ENCODE measurements around the gene SPG21. TPM values are rescaled to one million over a fixed set of nuclear protein-coding genes. Genes with fewer than 3 reads are reported as not detected.
A peak's percentile ranks its signal among the peaks of the same experiment; 100 is the strongest.
"Not testable (repeated sequence)": the region's sequence is repeated elsewhere in the genome, so short reads cannot be mapped to it uniquely, and the experiment has no call there.

Gene SPG21, protein sequence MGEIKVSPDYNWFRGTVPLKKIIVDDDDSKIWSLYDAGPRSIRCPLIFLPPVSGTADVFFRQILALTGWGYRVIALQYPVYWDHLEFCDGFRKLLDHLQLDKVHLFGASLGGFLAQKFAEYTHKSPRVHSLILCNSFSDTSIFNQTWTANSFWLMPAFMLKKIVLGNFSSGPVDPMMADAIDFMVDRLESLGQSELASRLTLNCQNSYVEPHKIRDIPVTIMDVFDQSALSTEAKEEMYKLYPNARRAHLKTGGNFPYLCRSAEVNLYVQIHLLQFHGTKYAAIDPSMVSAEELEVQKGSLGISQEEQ
- polyA plus RNA-seq (2013, experiment 1 of 2; ENCODE audit: insufficient read length): 91.2 TPM
- polyA plus RNA-seq (2013, experiment 2 of 2; ENCODE audit: insufficient read length): 92.2 TPM

DNA sequence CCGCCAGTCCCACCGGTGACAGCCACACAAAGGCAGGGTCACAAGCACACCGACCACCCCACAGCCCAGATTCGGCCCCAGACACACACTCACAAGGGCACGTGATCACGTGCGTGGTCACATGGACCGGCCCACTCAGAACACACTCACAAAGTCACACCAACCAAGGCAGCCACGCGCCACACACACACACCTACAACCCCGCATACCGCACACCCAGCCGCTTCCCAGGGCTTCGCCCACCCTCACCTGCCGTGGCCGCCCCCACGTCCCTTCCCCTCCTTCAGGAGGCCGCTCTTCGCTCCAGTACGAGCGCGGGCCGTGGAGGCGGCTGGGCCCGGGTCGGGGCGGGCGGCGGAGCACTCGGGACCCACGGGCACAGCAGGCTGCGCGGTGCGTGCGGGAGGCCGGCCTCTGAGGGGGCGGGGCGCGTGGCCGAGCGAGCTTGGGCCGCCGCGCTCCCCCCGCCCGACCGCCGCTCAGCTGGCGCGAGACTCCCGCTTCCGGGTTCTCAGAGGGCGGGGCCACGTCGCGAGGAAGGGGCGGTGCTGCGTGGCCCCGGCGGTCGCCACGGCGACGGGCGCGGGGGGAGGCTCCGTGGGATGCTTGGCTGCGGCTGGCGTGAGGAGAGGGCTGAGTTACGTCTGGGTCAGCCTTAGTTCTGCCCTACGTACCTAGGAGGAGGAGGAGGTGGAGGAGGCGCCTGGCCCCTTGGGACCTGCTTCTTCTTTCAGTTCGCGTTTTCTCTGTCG is at the start of gene SPG21:
Gene SPG21, minus strand, starts transcription at position 499 of the 752 bp plus-strand sequence. CDS start 6,345 bp downstream, outside the sequence.
- peak; percentile 94 for DNase-seq

DNA sequence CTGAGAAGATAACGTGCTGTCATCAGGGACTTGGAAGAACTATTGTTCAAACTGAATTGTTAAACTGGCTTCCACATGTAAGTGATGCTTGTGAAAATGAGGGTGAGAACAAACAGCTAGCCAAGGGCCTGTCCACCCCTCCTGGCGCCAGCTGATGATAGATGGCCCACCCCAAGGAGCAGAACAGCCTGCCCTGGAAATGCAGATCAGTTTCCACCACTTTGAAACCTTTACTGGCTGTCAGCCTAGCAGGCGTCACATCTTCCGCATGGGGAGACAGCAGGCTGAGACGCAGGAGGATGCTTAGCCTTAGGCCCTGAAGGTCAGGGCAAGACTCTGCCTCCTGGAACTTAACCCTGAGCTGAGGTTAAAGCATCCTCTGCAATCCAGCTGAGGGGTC is 49.1 kb upstream of the SPG21 start:
- DNase-seq: no peak

DNA sequence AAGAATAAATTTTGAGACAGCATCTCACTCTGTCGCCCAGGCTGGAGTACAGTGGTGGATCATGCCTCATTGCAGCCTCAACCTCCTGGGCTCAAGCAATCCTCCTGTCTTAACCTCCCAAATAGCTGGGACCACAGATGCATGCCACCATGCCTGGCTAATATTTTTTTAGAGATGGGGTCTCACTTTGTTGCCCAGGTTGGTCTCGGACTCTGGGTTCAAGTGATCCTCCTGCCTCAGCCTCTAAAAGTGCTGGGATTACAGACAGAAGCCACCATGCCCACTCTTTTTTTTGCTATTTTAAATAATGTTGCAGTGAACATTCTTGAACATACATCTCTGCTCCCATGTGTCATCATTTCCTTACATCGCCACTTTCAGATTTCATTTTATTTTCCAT is 48.7 kb upstream of the SPG21 start:
- DNase-seq: no peak

DNA sequence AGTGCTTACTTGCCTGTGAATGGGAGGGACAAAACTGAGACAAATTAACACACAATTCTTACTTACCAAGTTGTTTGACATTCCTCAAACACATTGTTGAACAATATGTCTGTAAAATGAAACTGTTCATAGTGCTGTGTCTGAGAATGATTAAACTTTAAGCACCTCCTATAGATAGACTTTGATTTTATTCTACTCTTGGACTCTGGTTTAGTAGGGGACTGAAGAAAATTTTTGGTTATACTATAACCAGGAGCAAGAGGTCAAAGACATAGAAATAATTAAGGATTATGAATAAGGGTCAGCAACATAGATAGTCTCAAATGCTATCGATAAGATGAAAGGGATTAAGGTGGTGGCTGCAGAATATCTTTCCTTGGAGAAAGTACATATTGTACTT is 47.6 kb upstream of the SPG21 start:
- DNase-seq: no peak

DNA sequence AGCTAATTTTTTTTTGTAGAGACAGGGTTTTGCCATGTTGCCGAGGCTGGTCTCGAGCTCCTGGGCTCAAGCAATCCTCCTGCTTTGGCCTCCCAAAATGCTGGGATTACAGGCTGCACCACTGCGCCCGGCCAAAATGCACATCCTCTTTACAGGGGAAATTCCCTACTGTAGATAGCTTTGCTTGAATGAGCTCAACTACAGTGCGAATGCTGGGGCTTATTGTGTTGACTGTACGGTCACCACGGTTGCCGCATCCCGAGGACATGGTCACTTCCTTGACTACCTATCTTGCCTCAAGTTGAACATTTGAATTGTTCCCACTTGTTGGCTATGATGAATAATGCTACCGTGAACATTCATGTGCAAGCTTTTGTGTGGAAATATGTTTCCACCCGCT is 45.0 kb upstream of the SPG21 start:
- DNase-seq: no peak

DNA sequence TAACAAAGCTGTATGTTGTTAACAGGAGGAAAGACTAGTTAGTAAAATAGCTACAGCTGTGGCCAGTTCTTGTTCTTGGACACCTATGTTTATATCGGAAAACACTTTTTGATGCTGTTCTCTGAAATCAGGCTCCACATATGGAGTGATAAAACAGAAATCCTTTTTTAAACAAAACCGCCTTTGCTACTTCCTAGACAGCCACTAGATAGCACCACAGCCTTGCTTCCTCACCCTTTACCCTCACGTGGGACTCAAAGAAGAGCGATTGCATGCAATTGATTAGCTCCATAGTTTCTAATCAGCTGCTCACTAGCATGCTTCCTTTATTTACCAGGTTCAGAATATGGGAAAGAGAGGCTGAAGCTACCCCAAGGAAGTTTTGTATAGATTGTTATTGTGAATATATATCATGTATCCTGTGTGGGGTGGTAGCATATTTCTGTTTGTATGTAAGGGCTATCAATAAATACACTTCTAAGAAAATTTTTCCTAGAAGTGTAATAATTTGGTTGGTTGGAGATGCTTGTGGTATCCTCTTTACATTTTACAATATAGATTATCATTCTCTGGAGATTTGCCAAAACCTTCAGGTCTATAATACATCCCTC is 44.0 kb upstream of the SPG21 start:
- DNase-seq: peak; percentile 48

DNA sequence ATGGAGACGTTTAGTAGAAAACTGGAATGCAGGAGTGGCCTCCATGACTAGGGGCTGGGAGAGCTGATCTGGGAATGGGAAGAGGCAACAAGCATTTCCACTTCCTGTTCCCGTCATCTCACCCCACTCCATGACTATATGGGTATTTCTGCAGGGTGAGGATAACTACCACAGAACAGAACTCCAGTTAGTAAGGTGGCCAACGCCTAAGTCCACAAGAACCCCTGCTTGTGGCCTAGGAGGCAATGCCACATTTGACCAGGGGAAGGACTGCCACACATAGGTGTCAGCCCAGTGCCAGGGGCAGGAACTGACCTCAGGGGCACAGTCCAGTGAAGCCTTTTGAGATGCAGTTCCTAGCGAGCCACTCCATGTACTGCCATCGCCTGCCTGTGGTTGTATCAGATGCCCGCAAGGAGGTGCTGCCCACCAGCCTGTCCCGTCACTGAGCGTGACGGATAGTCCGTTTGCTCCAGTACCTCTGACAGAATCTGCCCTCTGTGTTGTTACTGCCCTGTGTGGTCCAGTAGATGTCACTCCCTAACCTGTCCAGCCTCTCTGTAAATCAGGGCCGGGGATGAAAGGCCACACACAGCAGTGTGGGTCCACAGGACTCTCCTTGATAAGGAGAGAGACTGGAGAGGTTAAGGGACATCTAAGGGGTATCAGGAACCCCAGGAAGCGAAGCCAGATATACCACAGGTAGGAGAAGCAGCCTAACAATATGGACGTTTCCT is 43.3 kb upstream of the SPG21 start:
- DNase-seq: peak; percentile 49

DNA sequence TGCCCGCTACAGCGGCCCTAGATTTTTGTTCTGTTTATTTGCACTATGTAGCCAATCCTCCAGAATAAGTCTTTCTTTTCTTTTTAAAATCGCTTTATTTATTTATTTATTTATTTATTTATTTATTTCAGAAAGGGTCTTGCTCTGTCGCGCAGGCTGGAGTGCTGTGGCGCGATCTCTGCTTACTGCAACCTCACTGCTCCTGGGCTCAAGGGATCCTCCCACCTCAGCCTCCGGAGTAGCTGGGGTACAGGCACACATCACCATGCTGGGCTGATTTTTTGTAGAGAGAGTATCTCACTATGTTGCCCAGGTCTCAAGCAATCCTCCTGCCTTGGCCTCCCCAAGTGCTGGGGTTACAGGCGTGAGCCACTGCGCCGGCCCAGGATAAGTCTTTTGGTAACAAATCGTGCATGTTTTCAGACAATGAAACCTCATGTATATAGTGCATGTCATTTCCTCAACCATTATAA is 40.1 kb upstream of the SPG21 start:
- DNase-seq: no peak

DNA sequence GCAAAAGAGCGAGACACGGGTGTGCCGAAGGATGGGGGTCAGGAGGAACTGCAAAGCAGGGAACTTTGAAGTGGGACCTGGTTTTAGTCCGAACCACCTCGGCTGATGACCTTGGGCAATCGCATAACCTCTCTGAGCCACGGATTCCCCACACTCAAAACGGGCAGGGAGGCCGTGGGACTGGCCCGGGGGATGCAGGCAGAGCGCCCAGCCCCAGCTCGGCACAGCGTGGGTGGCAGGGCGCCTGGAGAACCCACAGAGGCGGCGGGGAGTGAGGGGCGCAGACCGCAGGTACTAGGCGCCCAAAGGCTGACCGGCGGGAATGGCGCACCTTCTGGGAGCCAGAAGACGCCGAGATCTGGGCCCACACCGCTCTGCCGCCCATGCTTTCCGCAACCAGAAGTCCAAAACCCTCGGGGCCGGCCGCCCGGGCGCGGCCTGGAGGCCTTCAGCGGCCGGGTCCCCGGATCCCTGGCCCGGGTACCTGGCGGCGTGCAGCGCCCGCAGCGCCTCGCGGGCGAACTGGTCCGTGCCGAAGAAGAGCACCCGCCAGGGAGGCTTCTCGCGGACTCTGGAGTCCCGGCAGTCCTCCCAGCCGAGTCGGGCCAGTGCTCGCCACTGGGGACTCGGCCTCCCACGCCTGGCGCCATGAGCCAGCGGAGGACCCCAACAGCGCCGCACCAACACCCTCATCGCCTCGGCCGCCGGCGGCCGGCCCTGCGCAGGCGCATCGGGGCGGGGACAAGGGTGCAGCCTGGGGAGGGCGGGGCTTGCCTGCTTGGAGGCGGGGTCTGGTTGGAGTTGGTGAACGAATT is 39.4 kb upstream of the SPG21 start, which contains the start of gene MTFMT:
Gene MTFMT, minus strand, starts transcription at position 719 of the 815 bp plus-strand sequence. Its CDS starts 26 bp downstream, at position 693.
- peak; percentile 80 for DNase-seq

DNA sequence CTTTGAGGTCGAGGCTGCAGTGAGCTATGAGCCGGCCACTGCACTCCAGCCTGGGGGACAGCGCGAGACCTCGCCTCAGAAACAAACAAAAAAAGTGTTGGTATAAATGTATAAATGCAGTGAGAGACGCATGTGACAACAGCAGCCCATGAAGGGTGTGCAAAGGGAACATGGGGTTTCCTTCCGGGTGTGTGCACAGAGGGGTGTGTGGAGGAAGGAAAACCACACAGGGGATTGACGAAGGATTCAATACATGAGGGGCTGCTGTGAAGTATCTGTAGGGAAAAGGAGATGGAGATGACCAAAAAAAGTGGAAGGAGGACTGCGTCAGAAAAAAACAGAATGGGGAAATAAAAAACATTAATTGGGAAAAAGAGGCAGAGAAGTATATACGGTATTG is 38.6 kb upstream of the SPG21 start:
- DNase-seq: no peak

DNA sequence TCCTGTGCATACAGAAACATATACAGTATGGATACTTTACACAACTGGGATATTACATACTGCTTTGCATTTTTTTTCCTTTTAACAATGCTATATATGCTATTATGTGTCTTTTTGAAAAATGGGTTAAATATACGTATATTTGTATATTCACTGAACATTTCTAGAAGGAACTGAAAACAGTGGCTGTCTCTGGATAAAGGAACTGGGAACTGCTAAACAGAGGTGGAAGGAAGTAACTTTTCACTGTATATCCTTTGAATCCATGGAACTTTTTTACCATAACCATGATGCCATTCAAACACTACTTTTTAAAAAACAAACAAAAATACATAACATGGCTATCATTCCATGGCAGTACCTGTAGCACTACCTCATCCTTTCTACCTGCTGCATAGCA is 37.9 kb upstream of the SPG21 start:
- no peak for DNase-seq

DNA sequence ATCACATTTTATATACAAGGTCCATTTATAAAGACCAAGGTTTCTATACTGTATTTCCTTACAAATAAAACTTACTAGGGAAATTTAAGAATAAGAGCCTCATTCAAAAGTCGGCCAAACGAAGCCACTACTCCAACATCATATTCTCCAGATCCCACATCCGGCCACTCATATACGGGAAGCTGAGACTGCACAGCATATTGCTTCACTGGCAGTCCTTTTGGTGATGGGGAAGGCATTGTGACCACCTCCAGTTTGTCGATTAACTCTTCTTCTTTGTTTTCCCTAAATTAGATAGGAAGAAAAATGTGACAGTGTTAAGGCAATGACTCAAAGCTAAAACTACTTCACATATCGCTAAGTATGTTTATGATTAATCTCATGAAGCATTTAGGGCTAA is 37.0 kb upstream of the SPG21 start:
- no peak for DNase-seq

DNA sequence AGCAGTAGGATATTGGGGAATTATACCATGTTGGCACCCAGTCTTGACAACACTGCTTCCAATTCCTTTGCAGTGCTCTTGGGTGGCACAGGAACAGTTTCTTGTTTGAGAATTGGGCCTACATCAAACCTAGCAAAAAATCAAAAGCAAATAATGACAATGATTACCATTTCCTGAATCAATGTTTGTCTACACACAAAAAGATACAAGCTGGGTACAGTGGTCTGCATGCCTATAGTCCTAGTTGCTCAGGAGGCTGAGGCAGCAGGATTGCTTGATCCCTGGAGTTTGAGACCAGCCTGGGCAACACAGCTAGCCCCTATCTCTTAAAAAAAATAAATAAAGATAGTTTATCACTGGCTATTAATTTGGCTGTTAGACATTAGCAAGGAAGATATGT is 31.8 kb upstream of the SPG21 start:
- DNase-seq: no peak

DNA sequence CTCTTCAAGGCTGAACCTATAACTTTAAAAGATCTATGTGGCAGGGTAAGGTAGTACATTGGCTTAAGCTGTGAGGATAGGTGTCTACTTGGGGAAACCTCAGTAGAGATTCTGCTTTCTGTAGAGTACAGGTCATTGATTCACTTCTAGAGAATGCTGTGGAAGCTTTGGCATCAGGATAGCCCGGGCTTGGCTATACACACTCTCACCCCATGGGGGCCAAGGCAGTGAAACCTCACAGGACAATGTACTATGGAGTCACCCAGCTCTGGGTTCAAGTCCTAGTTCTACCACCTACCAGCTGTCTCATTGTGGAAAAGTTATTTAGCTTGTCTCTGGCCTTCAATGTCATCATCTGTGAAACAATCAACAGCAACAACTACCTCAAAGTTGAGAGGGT is 30.7 kb upstream of the SPG21 start:
- no peak for DNase-seq

DNA sequence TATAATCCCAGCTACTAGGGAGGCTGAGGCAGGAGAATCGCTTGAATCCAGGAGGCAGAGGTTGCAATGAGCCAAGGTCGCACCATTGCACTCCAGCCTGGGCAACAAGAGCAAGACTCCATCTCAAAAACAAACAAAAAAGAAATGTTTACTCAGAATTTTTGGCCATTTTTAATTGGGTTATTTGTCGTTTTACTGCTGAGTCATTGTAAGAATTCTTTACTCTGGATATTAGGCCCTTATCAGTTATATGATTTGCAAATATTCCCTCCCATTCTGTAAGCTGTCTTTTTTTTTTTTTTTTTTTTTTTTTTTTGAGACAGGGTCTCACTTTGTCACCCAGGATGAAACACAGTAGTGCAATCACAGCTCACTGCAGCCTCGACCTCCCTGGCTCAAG is 21.5 kb upstream of the SPG21 start:
- not testable (repeated sequence) for DNase-seq

DNA sequence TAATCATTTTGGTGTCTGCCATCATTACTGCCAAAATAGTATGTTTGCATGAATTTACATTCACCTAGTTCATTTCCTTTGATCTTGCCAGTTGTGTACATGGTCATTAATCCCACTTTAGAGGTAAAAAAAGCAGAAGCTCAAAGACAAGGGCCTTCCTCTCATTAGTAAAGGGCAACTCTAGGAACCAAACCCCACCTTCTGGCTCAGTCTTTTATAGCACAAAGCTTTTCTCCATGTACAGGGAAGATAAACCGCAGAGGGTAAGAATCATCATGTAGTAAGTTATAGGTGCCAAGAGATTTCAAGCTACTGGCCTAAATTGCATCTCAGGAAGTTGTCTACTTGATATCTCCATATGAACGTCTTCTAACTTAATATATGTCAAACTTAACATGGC is 19.3 kb upstream of the SPG21 start:
- peak; percentile 18 for DNase-seq

DNA sequence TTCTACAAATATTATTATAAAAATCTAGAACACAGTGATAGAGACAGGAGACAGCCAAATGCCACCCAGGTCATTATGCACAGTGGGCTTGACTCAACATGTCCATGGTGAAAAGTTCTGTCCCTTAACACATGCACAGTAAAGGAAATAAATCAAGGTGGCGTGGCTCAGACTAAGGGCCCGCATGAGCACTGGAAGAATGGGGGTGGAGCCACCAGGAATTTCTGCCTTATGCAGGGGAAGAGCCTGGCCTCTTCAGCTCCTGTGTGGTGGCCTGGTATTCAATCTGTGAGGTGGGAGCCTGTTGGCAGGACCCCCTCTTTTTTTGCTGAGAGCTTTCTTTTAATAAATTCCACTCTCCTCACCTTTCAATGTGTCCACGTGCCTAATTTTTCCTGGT is 17.2 kb upstream of the SPG21 start:
- DNase-seq: no peak

DNA sequence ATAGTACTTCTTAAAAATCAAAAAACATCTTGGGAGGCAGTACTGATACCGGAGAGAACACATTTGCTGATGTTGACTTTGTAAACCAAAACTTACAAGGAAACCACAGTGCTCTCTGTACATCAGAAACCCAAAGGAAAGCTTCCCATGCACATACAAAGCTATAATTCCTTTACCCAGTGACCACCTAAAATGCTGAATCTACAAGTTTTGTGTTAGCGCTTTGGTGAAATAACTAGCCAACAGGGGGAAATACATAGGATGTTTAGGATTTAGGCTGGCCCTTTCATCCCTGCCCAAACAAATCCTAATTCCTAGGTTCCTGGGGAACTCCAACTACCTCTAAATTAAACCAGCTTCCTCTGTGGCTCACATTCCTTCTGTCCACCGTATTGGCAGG is 15.3 kb upstream of the SPG21 start:
- no peak for DNase-seq

DNA sequence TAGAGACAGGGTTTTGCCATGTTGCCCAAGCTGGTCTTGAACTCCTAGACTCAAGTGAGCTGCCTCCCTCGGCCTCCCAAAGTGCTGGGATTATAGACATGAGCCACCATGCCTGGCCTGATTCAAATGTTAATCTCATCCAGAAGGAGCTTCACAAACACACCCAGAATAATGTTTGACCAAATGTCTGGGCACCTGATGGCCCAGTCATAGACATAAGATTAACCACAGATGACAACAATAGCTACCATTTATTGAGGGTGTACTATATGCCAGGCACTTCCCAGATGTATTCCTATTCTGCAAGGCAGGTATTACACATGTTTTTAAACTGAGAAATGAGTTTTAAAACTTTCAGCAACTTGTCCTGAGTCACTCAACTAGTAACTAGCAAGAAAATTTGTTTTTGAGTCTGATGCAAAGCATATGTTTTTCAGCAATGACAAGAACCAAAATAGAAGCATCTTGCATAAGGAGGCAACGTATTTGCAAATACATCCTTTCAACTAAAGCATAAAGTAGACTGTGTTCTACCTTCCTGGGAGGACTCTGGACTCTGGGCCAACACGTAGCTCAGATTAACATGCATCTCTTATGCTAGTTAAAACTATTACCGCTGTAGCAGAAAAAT is 8.1 kb upstream of the SPG21 start:
- no peak for DNase-seq

DNA sequence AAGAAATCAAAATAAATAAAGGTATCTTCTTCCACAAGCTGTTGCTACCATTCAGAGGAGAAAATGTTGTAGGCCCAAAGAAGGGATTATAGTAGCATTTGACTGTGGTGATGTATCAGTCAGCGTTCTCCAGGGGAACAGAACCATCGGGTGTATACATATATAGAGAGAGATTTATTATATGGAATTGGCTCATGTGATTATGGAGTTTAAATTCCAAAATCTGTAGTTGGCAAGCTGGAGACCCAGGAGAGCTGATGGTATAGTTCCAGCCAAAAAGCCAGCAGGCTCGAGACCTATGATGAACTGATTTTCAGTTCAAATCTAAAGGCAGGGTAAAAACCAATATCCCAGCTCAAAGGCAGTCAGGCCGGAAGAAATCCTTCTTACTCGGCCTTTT is 7.4 kb upstream of the SPG21 start:
- DNase-seq: no peak

DNA sequence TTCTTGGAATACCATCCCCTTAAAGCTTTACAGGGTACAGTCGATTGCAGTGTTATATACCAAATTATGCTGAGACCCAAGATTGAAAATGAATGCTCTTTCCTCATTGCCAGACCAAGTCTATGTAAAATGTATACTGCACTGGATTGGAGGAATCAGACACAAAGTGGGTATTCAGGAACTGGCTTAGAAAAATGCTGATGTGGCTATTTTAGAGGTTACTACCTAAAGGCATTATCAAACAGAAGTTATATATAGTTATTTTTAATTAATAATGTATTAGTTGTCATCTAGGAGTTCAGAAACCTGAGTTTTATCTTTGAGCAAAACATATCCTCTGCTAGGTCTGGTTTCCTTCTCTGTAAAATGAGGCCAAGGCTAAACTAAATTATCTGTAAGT is 3.6 kb upstream of the SPG21 start:
- no peak for DNase-seq
